Measurements from ENCODE around the gene UBE4A.

DNA sequence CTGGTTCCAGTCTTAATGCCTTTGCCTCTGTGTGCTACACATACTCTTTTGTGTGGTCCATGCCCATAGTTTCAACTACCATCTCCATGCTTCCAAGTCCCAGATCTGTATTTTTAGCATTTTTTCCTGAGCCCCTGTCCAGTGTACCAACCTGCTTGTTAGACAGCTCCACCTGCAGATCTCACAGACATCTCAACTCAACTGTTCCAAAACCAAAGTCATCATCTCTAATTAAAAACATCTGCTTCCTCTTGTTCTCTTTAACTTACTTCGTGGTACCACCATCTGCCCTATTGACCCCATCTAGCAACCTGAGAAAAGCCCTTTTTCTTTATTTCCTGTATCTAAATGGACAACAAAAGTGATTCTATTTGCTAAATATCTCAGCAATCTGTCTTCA is 68.3 kb downstream of the UBE4A start:
- TF ChIP-seq, protein P1, sequence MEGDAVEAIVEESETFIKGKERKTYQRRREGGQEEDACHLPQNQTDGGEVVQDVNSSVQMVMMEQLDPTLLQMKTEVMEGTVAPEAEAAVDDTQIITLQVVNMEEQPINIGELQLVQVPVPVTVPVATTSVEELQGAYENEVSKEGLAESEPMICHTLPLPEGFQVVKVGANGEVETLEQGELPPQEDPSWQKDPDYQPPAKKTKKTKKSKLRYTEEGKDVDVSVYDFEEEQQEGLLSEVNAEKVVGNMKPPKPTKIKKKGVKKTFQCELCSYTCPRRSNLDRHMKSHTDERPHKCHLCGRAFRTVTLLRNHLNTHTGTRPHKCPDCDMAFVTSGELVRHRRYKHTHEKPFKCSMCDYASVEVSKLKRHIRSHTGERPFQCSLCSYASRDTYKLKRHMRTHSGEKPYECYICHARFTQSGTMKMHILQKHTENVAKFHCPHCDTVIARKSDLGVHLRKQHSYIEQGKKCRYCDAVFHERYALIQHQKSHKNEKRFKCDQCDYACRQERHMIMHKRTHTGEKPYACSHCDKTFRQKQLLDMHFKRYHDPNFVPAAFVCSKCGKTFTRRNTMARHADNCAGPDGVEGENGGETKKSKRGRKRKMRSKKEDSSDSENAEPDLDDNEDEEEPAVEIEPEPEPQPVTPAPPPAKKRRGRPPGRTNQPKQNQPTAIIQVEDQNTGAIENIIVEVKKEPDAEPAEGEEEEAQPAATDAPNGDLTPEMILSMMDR (IDR thresholded peaks at IDR 0.05; ENCODE audit: borderline replicate concordance, extremely low read depth, low read length, poor library complexity, severe bottlenecking): no peak
- no peak for TF ChIP-seq EZH2 (IDR thresholded peaks at IDR 0.05; ENCODE audit: borderline replicate concordance, low read depth, low read length, severe bottlenecking)

All from DND-41 (cell line).